Erythroblast (primary cell): ENCODE measurements around the gene MINDY2.

Source experiments
- GATA1 ChIP-seq: IDR thresholded peaks from 2 replicates; pipeline ENCODE4 v1.6.1; 2011; ENCODE audit warnings: low read depth, mild to moderate bottlenecking, control low read depth, low read length, moderate library complexity
- POLR2A ChIP-seq: IDR thresholded peaks from 2 replicates; pipeline ENCODE4 v1.6.1; 2011; ENCODE audit warnings: mild to moderate bottlenecking, low read length

- TF ChIP-seq POLR2A (no peak), GATA1 (no peak)
Observed at GRCh38 chr15:58898150-58898680, 127.1 kb downstream of the MINDY2 start.
